Endothelial cell of umbilical vein (primary cell): ENCODE measurements around the gene LAMA5.

Experiments
- CTCF ChIP-seq, 2 donors: IDR thresholded peaks; 1 replicate in 1 of 2; 2 replicates in 1 of 2; pipeline ENCODE4 v1.5.1; 2011; ENCODE audit warnings: low read length in 2 of 2, mild to moderate bottlenecking in 2 of 2, moderate library complexity in 2 of 2, control low read depth in 1 of 2, inconsistent platforms in 1 of 2, low read depth in 1 of 2; ENCODE audit not compliant: insufficient read depth in 1 of 2; ENCODE audit errors: extremely low read depth in 1 of 2
- EZH2 ChIP-seq: IDR thresholded peaks from 2 replicates; pipeline ENCODE4 v1.6.1; 2012; ENCODE audit warnings: borderline replicate concordance, low read depth, mild to moderate bottlenecking, moderate library complexity, low read length, inconsistent platforms; ENCODE audit not compliant: severe bottlenecking
- GATA2 ChIP-seq: IDR thresholded peaks from 2 replicates; pipeline ENCODE4 v1.7.0; 2011; ENCODE audit warnings: low read depth, mild to moderate bottlenecking, moderate library complexity, mixed read lengths, low read length; ENCODE audit not compliant: insufficient read length, insufficient read depth

DNA sequence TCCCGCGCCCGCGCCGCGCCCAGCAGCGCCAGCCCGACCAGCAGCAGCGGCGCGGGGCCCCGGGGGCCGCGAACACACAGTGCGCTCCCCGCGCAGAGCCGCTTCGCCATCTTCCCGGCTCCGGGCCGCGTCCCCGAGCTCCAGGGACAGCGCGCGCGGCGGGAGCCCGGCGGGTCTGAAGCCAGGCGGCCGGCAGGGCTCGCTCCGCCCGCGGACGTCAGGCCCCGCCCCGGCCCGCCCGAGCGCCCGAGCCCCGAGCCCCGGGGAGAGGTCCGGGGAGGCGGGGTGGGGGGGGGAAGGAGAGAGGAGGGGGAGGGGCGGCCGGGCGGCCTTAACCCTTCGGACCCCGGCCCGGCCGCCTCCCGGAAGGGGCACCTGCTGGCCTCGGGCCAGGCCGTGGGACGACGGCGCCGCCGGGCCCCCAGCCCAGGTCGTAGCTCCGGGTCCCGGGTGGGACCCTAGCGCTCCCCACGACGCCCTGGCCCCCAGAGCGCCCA lies at the start of gene LAMA5:
- no peak for TF ChIP-seq EZH2
- TF ChIP-seq CTCF (IDR thresholded peaks at IDR 0.05; ENCODE audit: extremely low read depth in 1 of 2, insufficient read depth in 1 of 2, low read depth in 1 of 2, low read length in 2 of 2): no peak
- TF ChIP-seq GATA2: no peak
